ENCODE measurements around the gene HAND1. TPM values are rescaled to one million over a fixed set of nuclear protein-coding genes. Genes with fewer than 3 reads are reported as not detected.

The HAND1 gene
- total and polyA plus RNA-seq, 2 donors (not counting 1 experiment from before 2014, with no cell fraction given): not detected

DNA sequence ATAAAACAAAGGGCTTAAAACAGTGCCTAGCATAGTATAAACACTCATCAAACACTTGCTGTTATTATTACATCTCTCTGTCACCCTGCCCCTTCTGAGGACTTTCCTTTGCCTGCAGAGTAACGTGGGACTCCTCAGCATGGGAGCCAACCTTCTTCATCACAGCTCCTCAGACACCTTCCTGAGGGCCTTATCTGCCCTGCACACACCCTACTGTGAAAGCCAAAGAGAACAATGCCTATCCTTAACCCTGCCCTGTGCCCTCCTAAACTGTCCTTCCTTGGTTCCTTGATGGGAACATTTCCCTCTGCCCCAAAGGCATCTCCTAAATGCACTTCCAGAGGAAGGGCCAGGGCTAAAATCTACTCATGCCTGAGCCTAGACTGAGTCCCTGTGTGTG, 20.6 kb upstream of the HAND1 start:
- no peak overlapping the region for H3K4me3 Mint-ChIP-seq
- peaks cover 10% of the 10 kb centered on the region for H3K4me1 Mint-ChIP-seq
- peaks cover 29% of the 10 kb centered on the region for H3K27me3 Mint-ChIP-seq
- no peaks in the 10 kb centered on the region for H3K9me3 Mint-ChIP-seq (ENCODE audit: insufficient read depth)
- WGBS (ENCODE audit: insufficient coverage): 60% methylated on average over 1 of the region's 1 CpG
- H3K4me2 ChIP-seq (replicated peaks; ENCODE audit: low read depth, low read length, poor library complexity, severe bottlenecking): no peak overlapping the region
- peaks cover 0 to 16% (median 11%) of the 10 kb centered on the region in 4 experiments for H3K27me3 ChIP-seq (replicated peaks in 1 of 4; ENCODE audit: control extremely low read depth in 1 of 4, control insufficient read depth in 3 of 4, insufficient read depth in 4 of 4, low read length in 3 of 4)
- POLR2A ChIA-PET: no interaction called here
- H3K79me2 ChIP-seq (ENCODE audit: control insufficient read depth, insufficient read depth, low read length): no peaks in the 10 kb centered on the region
- CTCF ChIA-PET: no interaction called here
- peaks cover 1 to 10% of the 10 kb centered on the region in 2 donors for H3K4me1 ChIP-seq (ENCODE audit: control insufficient read depth in 2 of 2, insufficient read depth in 2 of 2, low read length in 2 of 2)
- intact Hi-C loops (cut with micrococcal nuclease): no loop called here
- DNase-seq (no peak), ATAC-seq (ENCODE audit: low read depth) (no peak)
- no peak for TF ChIP-seq CTCF (IDR thresholded peaks at IDR 0.05)
- TF ChIP-seq EZH2 (IDR thresholded peaks at IDR 0.05; ENCODE audit: borderline replicate concordance, insufficient read depth, low read depth, low read length, poor library complexity, severe bottlenecking): no peak
- peaks cover 0 to 8% (median 0%) of the 10 kb centered on the region in 3 donors for H3K9me3 ChIP-seq (ENCODE audit: control extremely low read depth in 1 of 3, control insufficient read depth in 2 of 3, insufficient read depth in 1 of 3, low read length in 2 of 3)
- H3K36me3 ChIP-seq (replicated peaks in 1 of 2; ENCODE audit: control extremely low read depth in 1 of 2, control insufficient read depth in 1 of 2, extremely low read depth in 1 of 2, insufficient read depth in 2 of 2, low read length in 1 of 2): no peaks in the 10 kb centered on the region
- no peaks in the 10 kb centered on the region for H4K20me1 ChIP-seq (ENCODE audit: control insufficient read depth, insufficient read depth, low read length, poor library complexity, severe bottlenecking)
- H3K27ac Mint-ChIP-seq: no peak overlapping the region
- no peak overlapping the region for H3K4me3 ChIP-seq (ENCODE audit: control extremely low read depth in 1 of 5, extremely low read depth in 1 of 5, insufficient read depth in 1 of 5, low read depth in 2 of 5, low read length in 4 of 5)
- H2AFZ ChIP-seq (ENCODE audit: insufficient read depth, low read depth, low read length, poor library complexity, severe bottlenecking): no peak overlapping the region
- no peak overlapping the region for H3K27ac ChIP-seq (ENCODE audit: low read length in 2 of 2)
- no peak overlapping the region for H3K9ac ChIP-seq (ENCODE audit: low read length)

- Histone ChIP-seq H3K4me1 (ENCODE audit: control insufficient read depth in 2 of 2, insufficient read depth in 2 of 2, low read length in 2 of 2) (no peaks in the 10 kb centered on the region), H3K27ac (ENCODE audit: low read length in 2 of 2) (no peak overlapping the region), H3K27me3 (replicated peaks in 1 of 4; ENCODE audit: control extremely low read depth in 1 of 4, control insufficient read depth in 3 of 4, insufficient read depth in 4 of 4, low read length in 3 of 4) (peaks cover 0 to 24% (median 22%) of the 10 kb centered on the region in 4 experiments), H3K36me3 (replicated peaks in 1 of 2; ENCODE audit: control extremely low read depth in 1 of 2, control insufficient read depth in 1 of 2, extremely low read depth in 1 of 2, insufficient read depth in 2 of 2, low read length in 1 of 2) (no peaks in the 10 kb centered on the region), H3K9ac (ENCODE audit: low read length) (no peak overlapping the region), H3K4me2 (replicated peaks; ENCODE audit: low read depth, low read length, poor library complexity, severe bottlenecking) (no peak overlapping the region), H2AFZ (ENCODE audit: insufficient read depth, low read depth, low read length, poor library complexity, severe bottlenecking) (no peak overlapping the region), H3K4me3 (ENCODE audit: control extremely low read depth in 1 of 5, extremely low read depth in 1 of 5, insufficient read depth in 1 of 5, low read depth in 2 of 5, low read length in 4 of 5) (no peak overlapping the region), H3K79me2 (ENCODE audit: control insufficient read depth, insufficient read depth, low read length) (no peaks in the 10 kb centered on the region), H3K9me3 (ENCODE audit: control extremely low read depth in 1 of 3, control insufficient read depth in 2 of 3, insufficient read depth in 1 of 3, low read length in 2 of 3) (peaks cover 0 to 3% (median 0%) of the 10 kb centered on the region in 3 donors), H4K20me1 (ENCODE audit: control insufficient read depth, insufficient read depth, low read length, poor library complexity, severe bottlenecking) (no peaks in the 10 kb centered on the region)
- Mint-ChIP-seq H3K4me1 (no peaks in the 10 kb centered on the region), H3K4me3 (no peak overlapping the region), H3K27ac (no peak overlapping the region), H3K9me3 (ENCODE audit: insufficient read depth) (no peaks in the 10 kb centered on the region), H3K27me3 (peaks cover 50% of the 10 kb centered on the region)
- no peak for DNase-seq
- intact Hi-C loops (cut with micrococcal nuclease): no loop called here
- no peak for TF ChIP-seq CTCF (IDR thresholded peaks at IDR 0.05)
- TF ChIP-seq EZH2 (IDR thresholded peaks at IDR 0.05; ENCODE audit: borderline replicate concordance, insufficient read depth, low read depth, low read length, poor library complexity, severe bottlenecking): no peak
- ChIA-PET POLR2A (no interaction called here), CTCF (no interaction called here)
- no peak for ATAC-seq (ENCODE audit: low read depth)
- WGBS (ENCODE audit: insufficient coverage): no CpG with 5 or more reads among the region's 4 CpGs
These were observed 16.0 kb upstream of the HAND1 start for GRCh38 chr5:154494036-154494435.
